ENCODE results near the gene PSME2. TPM values are rescaled to one million over a fixed set of nuclear protein-coding genes. Genes with fewer than 3 reads are reported as not detected.

Gene PSME2
- total and polyA plus RNA-seq, 9 of the 15 experiments (the other 6 are each of a cell fraction or from before 2014, with no cell fraction given) = 111 to 579 (median 159) TPM

DNA sequence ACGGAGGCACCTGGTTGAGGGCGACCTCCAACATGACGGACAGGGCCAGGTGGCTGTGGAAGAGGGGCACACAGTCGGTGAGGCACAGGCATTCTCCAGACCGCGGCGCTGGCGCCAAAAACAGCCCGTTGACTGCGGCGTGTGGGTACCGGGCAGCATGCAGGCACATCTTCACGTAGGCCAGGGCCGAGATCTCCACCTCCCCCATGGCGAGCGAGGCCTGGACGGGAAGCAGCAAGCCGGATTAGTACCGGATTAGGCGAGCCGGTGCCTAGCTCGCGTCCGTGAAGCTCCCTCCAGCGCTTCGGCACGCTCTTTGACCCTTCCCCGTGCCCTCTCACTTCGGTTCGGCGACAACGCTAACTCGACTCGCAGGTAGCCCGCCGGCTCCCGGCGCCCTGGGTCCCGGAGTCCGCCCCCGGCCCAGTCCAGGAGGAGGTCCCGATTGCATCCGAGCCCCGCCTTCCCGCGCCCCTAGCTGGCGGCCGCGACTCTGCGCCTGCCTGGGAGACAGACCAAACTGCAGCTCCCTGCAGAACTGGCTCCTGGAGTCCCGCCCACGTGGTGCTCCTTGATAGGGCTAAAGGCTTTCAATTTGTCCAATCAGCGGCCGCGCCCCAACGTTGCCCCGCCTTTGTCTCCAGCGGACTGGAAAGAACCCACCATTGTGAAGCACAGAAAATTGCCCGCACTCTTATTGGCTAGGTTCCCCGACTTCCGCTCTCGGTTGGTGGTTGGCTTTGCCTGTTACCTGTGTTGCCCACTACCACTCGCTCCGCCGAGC lies 5.1 kb downstream of the PSME2 start, which contains the start of gene EMC9 (continued):
- TF ChIP-seq, protein P1, sequence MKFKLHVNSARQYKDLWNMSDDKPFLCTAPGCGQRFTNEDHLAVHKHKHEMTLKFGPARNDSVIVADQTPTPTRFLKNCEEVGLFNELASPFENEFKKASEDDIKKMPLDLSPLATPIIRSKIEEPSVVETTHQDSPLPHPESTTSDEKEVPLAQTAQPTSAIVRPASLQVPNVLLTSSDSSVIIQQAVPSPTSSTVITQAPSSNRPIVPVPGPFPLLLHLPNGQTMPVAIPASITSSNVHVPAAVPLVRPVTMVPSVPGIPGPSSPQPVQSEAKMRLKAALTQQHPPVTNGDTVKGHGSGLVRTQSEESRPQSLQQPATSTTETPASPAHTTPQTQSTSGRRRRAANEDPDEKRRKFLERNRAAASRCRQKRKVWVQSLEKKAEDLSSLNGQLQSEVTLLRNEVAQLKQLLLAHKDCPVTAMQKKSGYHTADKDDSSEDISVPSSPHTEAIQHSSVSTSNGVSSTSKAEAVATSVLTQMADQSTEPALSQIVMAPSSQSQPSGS (CRISPR knock-in tag; IDR thresholded peaks at IDR 0.05) = no peak

DNA sequence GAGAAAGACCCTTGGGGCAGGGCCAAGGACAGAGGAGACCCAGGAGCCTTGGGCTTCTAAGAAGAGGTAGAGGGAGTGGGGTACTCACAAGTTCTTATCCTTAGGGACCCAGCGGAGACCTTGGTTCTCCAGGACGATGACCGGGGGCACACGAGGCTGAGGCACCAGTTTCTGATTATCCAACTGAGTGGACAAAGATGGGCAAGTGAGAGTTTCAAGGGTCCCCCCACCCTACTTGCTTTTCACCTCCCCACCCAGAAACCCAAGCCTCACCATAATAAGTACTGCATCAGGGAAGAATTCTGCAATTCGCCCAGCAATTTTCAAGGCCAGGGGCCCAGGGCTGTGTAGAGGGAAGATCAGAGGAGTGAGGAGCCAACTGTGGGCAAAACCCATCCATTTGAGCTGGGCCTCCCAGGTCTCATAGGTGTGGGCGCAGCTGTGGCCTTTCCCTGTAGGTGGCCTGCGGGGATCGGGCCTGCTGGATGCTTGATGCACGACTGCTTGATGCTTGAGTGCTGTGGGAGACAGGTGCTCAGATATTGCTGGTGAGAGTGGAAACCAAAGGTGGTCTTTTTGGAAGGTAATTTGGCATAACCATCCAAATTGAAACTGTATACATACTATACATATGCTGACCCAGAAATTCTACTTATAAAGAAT lies 7.0 kb downstream of the PSME2 start:
- H3K27ac ChIP-seq (ENCODE audit: extremely low read depth, low read depth, low read length) = no peak overlapping the region
- intact Hi-C loops (cut with micrococcal nuclease) = no loop called here
- no peak for FAIRE-seq
- H3K9me3 ChIP-seq (replicated peaks; ENCODE audit: control insufficient read depth, insufficient read depth, low read depth, low read length) = no peaks in the 10 kb centered on the region
- no peak overlapping the region for H3K4me3 ChIP-seq
- no peak for DNase-seq (ENCODE audit: extremely low read depth in 1 of 4, low spot score in 3 of 4)
- peaks cover 23 to 41% of the 10 kb centered on the region in 2 experiments; a peak in 4 of 5 replicates for H3K4me1 ChIP-seq (replicated peaks in 1 of 2; ENCODE audit: control insufficient read depth in 2 of 2, insufficient read depth in 2 of 2, low read length in 2 of 2)
- TF ChIP-seq MIER1 (IDR thresholded peaks at IDR 0.05; ENCODE audit: low read depth) (peak; percentile 62), BHLHE40 (IDR thresholded peaks at IDR 0.05; ENCODE audit: low read length) (no peak)
- in situ Hi-C loops (cut with MboI) = no loop called here
- H3K4me2 ChIP-seq (ENCODE audit: insufficient read depth, low read length) = no peak overlapping the region
- no peaks in the 10 kb centered on the region for H3K27me3 ChIP-seq (ENCODE audit: control insufficient read depth in 2 of 2, insufficient read depth in 2 of 2, low read length in 2 of 2)
- no peak overlapping the region for H3K9ac ChIP-seq (ENCODE audit: insufficient read depth in 1 of 2, low read depth in 2 of 2, low read length in 2 of 2)
- POLR2A ChIA-PET = interaction anchor here (1.1 to 1.5 kb wide), 2 partner anchors 46 to 1045 kb away, joined by 3 to 4 read pairs; partner anchors contain the start of gene PCK2
- no peaks in the 10 kb centered on the region for H3K9me1 ChIP-seq (ENCODE audit: control insufficient read depth, insufficient read depth, low read length)
- H3K36me3 ChIP-seq (ENCODE audit: control insufficient read depth, insufficient read depth, low read length) = peaks cover 42% of the 10 kb centered on the region
- H2AFZ ChIP-seq (ENCODE audit: low read depth, low read length) = no peak overlapping the region
- no peaks in the 10 kb centered on the region; the same call in 1 of the 2 replicates for H4K20me1 ChIP-seq (replicated peaks; ENCODE audit: control insufficient read depth, insufficient read depth, low read length)
- no TSS peak for BruUV-seq (replicated peaks)
- no peak for ATAC-seq
- WGBS (ENCODE audit: insufficient coverage, low coverage, missing lambda C conversion rate) = 73% methylated on average over 8 of the region's 9 CpGs
- CTCF ChIA-PET (ENCODE audit: low intra/inter-chr PET ratio) = no interaction called here
- peaks cover 25% of the 10 kb centered on the region for H3K79me2 ChIP-seq (ENCODE audit: control insufficient read depth, insufficient read depth, low read length)

All from K562 (cell line).